GM18909 (cell line): ENCODE results near the gene FURIN.
A peak's percentile ranks its signal among the peaks of the same experiment; 100 is the strongest.
"Not testable (repeated sequence)": the region's sequence is repeated elsewhere in the genome, so short reads cannot be mapped to it uniquely, and the experiment has no call there.

Experiments used
- ATAC-seq: cut with Tn5 transposase; IDR thresholded peaks from one replicate; pipeline ENCODE4 v1.9.1; 2021; ENCODE audit warnings: mild to moderate bottlenecking; ENCODE audit not compliant: unreplicated experiment, poor library complexity

Gene FURIN

GRCh38 chr15:90911906-90912769 lies 43.8 kb downstream of the FURIN start:
- ATAC-seq: no peak

GRCh38 chr15:90912770-90913075 lies 44.3 kb downstream of the FURIN start:
- no peak for ATAC-seq

GRCh38 chr15:90913398-90913944 lies 45.1 kb downstream of the FURIN start:
- no peak for ATAC-seq

- no peak for ATAC-seq
Measured at GRCh38 chr15:90914305-90915080, 46.1 kb downstream of the FURIN start.

GRCh38 chr15:90915216-90915807 lies 46.9 kb downstream of the FURIN start:
- ATAC-seq: no peak

- ATAC-seq: no peak
Measured at GRCh38 chr15:90915808-90916440, 47.5 kb downstream of the FURIN start.

GRCh38 chr15:90916461-90916860 lies 48.1 kb downstream of the FURIN start:
- no peak for ATAC-seq

GRCh38 chr15:90917569-90917968 lies 49.2 kb downstream of the FURIN start:
- no peak for ATAC-seq

GRCh38 chr15:90918034-90918788 lies 49.8 kb downstream of the FURIN start:
- ATAC-seq: no peak

GRCh38 chr15:90918835-90919234 lies 50.4 kb downstream of the FURIN start:
- no peak for ATAC-seq

GRCh38 chr15:90921887-90922286 lies 53.5 kb downstream of the FURIN start:
- no peak for ATAC-seq

GRCh38 chr15:90922712-90923322 lies 54.4 kb downstream of the FURIN start:
- ATAC-seq: peak; percentile 77

GRCh38 chr15:90924375-90924774 lies 56.0 kb downstream of the FURIN start:
- peak; percentile 70 for ATAC-seq

GRCh38 chr15:90926766-90927165 lies 58.4 kb downstream of the FURIN start:
- not testable (repeated sequence) for ATAC-seq

GRCh38 chr15:90928106-90928505 lies 59.7 kb downstream of the FURIN start:
- ATAC-seq: not testable (repeated sequence)

GRCh38 chr15:90929246-90930019 lies 61.0 kb downstream of the FURIN start:
- ATAC-seq: no peak

- no peak for ATAC-seq
Measured at GRCh38 chr15:90930861-90931574, 62.6 kb downstream of the FURIN start.

- ATAC-seq: no peak
Measured at GRCh38 chr15:90931575-90931827, 63.1 kb downstream of the FURIN start.
